IMR-90 (cell line): ENCODE measurements around the gene TRMT1. TPM values are rescaled to one million over a fixed set of nuclear protein-coding genes. Genes with fewer than 3 reads are reported as not detected.

ENCODE experiments used
- CHD1 ChIP-seq: IDR thresholded peaks from 2 replicates; pipeline ENCODE4 v1.6.1; 2012; ENCODE audit warnings: low read depth, low read length, improper control_type of control experiment
- MAFK ChIP-seq: IDR thresholded peaks from 2 replicates; pipeline ENCODE4 v1.6.1; 2012; ENCODE audit warnings: low read depth, low read length, improper control_type of control experiment
- MAZ ChIP-seq: IDR thresholded peaks from 2 replicates; pipeline ENCODE4 v1.6.1; 2012; ENCODE audit warnings: low read depth, mild to moderate bottlenecking, low read length, improper control_type of control experiment, moderate library complexity, borderline replicate concordance
- MXI1 ChIP-seq: IDR thresholded peaks from 2 replicates; pipeline ENCODE4 v1.6.1; 2012; ENCODE audit warnings: low read depth, mild to moderate bottlenecking, low read length, moderate library complexity, borderline replicate concordance
- POLR2A ChIP-seq: IDR thresholded peaks from 2 replicates; pipeline ENCODE4 v1.6.1; 2012; ENCODE audit warnings: mild to moderate bottlenecking, low read depth, low read length
- RCOR1 ChIP-seq: IDR thresholded peaks from 2 replicates; pipeline ENCODE4 v1.6.1; 2012; ENCODE audit warnings: mild to moderate bottlenecking, low read length, improper control_type of control experiment; ENCODE audit not compliant: insufficient replicate concordance
- RFX5 ChIP-seq: IDR thresholded peaks from 2 replicates; pipeline ENCODE4 v1.8.0; 2012; ENCODE audit warnings: low read depth, mild to moderate bottlenecking, low read length, moderate library complexity
- polyA plus RNA-seq, 3 experiments: library from polyadenylated mRNA; depleted of rRNA; stranded (reverse); fragments of >200 nt; gene quantifications; 2 replicates each; pipeline ENCODE4 v1.2.3, GENCODE V29; 2012; ENCODE audit warnings: low replicate concordance in 1 of 3
- total RNA-seq: library from RNA; depleted of rRNA; stranded (reverse); fragments of >200 nt; gene quantifications from 2 replicates; pipeline ENCODE4 v1.2.3, GENCODE V29; 2012

Gene TRMT1
- total and polyA plus RNA-seq, 2 of the 4 experiments (the other 2 are of a cell fraction) = 28.3 to 56.0 TPM

DNA sequence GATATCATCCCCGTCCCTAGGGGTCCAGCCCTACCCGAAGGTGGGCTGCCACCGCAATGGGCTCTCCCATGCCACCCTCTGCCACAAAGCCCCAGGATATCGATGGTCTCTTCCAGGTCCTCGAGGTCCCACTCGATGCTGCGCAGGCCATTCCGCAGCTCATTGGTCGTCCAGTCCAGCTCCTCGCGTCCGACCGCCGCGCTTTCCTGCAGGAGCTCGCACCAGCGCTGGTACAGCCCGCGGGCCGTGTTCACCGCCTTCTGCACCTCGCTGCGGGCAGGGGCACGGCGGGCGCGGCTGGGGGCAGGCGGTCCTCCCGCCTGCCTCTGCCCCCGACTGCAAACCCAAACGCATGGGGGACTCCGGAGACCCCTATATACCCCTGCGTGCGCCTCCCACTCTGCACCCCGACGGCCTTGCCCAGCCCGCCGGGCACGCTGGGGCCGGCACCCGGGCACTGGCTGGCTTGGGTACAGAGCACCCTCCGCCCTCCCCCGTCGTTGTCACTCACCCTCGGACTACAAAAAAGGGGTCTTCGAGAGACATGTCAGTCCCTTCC, 33.2 kb upstream of the TRMT1 start (continued):
- no peak for TF ChIP-seq POLR2A
- peak; percentile 11; the same call in 1 of the 2 replicates for TF ChIP-seq MXI1
- no peak for TF ChIP-seq CHD1
- no peak for TF ChIP-seq MAFK
- no peak for TF ChIP-seq RFX5
- no peak for TF ChIP-seq RCOR1
- no peak for TF ChIP-seq MAZ
